NCI-H2171 (cell line): ENCODE data around the gene LY6G5C.

ENCODE experiments used
- DNase-seq: peaks from one replicate; lab custom pipeline; 2025; lab: John Stamatoyannopoulos, UW

Gene LY6G5C

DNA sequence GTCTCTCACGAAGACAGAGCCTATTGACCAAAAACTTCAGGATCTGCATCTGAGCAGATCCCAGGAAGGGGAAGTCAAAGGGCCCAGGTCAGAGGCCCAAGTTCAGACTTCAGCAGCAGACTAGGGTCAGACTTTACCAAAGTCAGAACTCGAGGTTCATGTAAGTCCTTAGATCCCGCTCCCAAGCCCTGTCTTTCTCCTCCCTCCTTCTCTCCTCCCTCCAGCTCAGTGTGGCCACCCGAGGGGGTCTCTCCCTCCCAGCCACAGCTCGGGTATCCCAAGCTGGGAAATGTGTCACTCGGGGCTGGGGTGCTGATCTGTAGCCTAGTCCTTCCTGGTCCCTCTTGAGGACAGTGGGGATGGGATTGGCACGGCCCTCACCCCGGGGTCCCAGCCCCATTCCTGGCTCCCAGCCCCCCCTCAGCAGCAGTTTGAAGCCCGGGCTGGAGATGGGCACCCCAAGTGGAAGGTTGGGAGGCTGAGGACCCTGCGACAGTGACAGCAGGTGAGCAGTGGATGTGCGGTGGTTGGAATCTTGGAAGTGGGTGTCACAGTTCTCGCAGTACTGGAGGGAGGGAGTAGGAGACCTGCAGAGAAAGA is 18.6 kb downstream of the LY6G5C start:
- DNase-seq, result no peak

GRCh38 chr6:31661262-31662123 is 19.4 kb downstream of the LY6G5C start:
- no peak for DNase-seq

DNA sequence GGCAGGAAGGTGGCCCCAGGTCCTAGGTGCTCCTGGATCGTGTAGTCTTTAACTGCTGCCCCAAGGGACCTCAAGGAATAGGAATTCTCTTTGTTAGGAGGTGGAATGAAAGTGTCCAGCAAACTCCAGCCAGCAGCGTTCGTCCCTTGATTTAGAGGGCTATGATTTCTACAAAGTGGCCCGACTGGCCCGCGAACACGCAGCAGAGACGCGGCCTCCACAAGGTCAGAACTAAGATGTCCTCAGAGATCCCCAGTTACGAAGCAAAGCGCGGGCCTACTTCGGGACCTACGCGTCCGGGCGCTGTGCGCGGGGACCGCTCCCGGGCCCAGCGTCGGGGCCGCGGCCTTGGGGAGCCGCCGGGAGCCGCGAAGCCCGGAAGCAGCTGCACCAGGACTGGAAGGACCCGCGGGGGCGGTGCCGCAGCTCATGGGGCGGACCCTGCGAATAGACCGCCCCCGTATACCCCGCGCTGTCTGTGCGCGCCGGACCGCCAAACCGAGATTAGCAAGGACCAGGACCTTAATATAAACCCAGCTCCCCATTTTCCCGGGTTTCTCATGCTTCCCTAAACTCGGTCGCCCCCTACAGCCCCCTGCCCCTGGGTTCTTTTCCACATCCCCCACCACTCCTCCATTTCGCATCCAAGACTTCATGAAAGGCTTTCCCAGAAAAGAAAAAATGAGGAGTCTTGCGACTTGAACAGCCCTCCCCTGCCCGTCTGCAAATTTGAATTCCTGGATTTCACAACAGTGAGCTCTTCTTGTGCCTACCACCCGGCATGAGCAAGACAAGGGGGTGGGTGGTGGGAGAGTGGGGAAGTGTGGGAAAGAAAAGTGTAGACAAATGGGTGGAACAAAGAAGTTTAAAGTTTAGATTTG is 20.2 kb downstream of the LY6G5C start, which contains the start of gene C6orf47:
Gene C6orf47, minus strand, starts transcription at position 398 of the 881 bp plus-strand sequence. CDS start 831 bp downstream, outside the sequence.
- peak; percentile 78 for DNase-seq

DNA sequence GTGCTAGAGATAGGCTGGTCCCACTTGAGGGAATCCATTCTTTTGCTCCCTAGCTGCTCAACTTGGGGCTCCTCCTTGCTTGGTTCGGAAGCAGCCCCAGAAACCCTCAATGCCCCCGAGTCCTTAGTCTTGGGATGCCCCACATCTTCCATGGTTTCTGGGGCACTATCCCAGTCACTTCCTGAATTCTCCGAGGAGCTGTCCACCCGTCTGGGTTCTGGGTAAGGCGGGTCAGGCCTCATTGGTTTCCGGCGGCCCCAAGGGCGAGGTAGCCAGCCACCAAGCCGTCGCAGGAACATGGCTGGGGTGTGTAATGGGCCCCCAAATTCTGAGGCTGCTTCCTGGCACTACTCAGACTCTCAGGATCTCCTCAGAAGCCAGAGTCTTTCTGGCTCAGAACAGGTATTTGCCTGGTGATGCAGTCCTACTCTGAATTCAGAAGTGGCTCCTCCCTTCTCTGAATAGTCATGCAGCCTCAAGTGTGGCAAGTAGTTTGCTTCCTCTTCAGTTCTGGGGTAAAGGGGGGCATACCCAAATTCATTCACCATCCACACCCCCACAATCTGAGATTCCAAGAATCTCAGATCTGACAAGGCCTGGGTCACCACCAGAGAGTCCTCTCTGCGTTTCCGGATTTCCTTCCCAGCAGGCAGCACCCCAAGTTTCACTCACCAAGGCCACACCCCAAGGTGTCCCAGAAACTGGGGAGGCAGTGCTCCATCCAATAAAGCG is 21.1 kb downstream of the LY6G5C start:
- DNase-seq, result no peak

DNA sequence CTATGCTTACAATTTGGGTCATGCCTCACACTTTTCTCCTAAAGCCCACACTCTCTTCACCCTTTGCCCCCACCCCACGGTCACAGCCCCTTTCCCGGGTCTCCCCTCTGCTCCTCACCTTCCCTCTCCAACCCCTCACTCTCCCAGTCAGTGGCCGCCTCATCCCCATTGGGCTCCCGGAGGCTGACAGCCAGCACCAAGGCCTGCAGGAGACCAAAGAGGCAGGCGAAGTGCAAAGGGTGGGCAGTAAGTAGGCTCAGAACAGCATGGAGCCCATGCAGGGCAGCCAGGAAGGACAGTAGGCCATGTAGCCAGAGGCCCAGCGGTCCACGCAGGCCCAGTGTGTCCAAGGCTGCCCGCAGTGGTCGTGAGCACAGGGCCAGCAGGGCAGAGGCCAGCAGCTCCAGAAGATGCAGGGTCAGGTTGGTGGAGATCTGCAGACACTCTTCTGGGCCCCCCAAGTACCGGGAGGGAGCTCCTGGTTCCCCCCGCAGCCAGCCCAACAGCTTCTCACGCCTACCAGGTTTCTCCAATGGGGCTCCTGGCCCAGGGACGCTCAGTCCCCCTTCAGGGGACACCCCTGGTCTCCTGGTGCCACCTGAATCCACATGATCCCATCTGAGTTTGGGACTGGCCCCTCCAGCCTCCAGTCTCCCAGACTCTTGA is 21.8 kb downstream of the LY6G5C start:
- no peak for DNase-seq

DNA sequence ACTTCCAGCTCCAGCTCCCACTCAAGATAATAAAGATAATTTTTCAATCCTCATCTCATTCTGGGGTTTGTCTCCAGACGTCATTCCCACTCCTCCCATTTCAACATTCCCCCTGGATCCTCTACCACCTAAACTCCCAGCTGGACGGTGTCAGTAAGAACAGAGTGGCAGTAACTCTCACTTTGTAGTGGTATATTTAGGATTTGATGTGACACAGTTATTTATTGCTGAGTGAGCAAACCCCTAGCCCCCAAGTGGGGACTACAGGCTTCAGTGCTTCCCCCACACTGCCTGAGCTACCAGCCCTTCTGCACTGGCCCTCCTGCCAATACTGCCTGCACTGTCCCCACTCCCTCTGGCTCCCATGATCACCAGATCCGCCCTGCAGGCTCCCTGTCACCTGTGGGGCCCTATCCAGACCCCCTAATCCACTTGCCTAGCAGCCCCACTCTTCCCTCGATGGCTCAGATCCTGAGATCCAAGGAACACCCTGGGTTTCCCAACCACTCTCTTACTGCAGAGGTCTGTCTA is 22.6 kb downstream of the LY6G5C start:
- no peak for DNase-seq

DNA sequence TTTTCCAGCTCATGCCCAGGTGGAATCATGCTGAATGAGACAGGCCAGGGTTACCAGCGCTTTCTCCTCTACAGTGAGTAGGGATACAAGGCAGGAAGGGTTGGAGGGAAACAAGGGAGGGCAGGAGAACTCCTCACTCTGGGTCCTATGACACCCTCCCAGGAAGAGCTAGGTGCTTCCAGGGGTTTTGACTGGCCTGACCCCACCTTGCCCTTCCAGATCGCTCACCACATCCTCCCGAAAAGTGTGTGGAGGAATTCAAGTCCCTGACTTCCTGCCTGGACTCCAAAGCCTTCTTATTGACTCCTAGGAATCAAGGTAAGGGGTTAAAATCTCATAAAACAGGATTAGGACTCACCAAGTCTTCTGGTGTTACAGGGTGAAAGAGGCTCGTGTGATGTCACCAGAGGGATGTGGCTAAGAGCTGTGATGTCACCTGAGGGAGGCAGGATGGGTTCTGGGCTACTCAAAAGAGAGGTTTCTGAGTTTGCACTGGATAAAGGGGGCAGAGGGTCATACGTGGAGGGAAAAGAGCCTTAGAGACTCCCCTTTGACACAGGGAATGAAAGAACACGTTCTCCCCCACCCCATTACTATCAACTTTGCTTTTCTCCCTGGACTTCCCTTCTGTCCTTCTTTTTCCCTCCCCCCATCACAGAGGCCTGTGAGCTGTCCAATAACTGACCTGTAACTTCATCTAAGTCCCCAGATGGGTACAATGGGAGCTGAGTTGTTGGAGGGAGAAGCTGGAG is 23.3 kb downstream of the LY6G5C start:
- no peak for DNase-seq

DNA sequence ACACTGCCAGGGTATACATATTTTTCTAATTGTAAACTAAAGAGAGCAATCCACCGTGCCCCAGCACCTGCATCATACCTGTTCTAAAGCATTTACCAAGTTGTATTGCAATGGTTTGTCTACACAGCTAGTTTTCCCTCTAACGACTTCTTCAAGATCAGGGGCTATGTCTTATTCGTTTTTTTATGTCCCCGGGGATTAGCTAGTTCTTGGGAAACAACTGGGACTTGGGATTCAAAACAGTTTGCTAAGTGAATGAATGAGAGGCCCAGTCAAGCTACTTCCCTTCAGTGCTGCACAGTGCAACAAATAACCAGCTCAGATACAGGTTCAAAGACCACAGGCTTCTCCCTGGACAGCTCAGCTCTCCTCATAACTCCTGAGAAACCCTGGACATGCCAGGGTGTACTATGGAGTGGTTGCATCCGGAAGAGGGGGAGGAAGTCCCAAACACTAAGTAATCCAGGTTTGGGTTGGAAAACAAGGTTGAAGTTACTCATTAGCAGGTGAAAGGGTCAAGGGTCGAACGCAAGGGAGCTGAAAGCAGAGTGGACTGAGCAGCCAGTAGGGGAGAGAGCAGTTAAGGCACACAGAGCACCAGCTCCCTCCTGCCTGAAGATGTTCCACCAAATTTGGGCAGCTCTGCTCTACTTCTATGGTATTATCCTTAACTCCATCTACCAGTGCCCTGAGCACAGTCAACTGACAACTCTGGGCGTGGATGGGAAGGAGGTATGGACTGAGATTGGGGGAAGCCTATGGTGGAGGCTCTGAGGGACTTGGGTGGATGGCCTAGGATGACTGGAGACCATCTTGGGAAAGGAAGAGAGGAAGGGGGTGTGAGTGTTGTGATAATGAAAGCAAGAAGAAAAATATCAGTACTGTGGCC is 25.3 kb downstream of the LY6G5C start, which contains the start of gene APOM:
Gene APOM, plus strand, starts transcription at position 546 of the 889 bp plus-strand sequence. Its CDS starts 73 bp downstream, at position 619.
- no peak for DNase-seq

DNA sequence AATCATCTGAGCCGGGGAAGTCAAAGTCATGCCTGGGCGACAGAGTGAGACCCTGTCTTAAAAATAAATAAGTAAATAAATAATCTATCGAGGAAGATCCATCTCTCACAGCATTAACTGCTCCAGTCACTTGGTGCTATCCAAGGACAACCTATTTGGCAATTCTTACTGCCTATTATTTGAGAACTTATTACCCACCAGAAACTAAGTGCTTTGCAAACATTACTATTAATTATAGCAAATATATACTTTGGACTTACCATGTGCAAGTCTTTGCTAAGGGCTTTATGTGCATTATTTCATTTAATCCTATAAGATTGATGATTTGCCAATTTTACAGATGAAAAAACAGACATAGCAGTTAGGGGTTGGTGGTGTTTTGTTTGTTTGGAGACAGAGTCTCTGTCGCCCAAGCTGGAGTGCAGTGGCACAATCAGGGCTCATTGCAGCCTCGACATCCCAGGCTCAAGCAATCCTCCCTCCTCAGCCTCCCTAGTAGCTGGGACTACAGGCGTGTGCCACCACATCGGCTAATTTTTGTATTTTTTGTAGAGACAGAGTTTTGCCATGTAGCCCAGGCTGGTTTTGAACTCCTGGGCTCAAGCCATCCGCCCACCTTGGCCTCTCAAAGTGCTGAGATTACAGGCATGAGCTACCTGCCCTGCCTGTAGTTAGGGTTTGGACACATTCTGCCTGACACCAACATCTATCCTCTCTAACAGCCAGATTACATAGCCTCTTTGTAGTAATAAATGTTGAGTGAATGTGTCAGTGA is 26.1 kb downstream of the LY6G5C start:
- no peak for DNase-seq

- DNase-seq, result peak; percentile 95
Measured at GRCh38 chr6:31652925-31653724, 27.7 kb downstream of the LY6G5C start.

- DNase-seq, result peak; percentile 61
Measured at GRCh38 chr6:31651602-31652191, 29.2 kb downstream of the LY6G5C start.

DNA sequence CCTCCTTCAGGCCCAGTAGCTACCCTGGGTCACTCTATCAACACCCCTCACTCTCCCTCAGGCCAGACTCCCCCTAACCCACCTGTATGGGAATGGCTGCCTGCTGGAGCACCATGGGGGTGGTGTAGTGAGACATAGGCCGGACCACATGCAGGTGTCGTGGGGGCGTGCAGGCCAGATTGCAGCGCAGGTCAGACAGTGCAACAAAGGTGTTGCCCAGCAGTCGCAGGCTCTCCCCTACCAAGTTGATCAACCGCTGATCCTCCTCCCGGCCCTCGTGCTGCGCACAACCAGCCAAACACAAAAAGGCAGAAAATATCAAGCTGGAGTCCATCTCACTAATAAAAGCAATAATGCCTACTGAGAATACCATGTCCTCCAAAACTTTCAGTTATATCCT is 35.5 kb downstream of the LY6G5C start:
- no peak for DNase-seq

DNA sequence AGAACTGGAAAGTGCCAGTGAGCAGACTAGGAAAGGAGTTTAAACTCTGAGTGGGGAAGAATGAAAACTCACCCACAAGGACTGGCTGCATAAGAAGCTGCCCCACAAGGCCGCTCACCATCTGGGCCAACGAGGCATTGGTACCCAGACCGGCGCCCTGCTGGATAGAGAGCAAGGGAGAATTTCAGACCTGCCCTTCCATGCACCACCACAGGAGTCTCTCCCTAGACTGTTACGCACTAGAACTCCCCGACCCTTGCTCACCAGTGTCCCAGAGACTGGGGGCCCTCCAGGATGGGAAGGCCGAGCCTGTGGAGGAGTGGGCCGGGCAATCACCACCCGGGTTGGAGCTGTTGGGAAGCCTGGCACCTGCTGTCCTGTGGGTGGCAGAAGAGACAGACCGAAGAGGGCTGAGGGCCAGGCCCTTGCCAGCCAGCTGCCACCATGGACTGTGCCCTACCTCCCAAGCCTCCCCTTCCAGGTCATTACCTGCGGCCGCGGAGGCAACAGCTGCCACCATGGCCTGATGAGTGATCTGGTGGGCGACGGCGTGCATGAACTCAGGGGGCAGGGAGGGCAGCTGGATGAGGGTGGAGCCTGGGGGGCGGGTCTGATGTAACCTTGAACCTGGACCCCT is 36.9 kb downstream of the LY6G5C start:
- no peak for DNase-seq

GRCh38 chr6:31642798-31643570 is 37.9 kb downstream of the LY6G5C start:
- no peak for DNase-seq

DNA sequence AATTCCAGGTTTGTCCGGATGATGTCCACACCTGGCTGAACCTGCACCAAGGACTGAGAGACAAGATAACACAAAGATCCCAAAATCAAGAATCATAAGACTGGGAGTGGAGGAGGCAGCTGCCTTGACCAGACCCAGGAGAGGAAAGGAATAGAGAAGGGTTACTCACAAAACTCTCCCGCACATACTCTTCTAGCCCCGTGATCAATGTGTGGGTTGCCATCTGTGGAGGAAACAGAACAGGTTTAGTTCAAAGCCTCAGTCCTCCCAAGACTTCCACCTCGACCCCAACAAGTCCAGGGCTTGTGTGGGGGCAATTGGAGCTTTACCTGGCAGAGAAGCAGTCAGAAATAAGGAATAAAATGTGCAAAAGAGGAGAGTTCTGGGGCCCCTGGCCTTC is 39.5 kb downstream of the LY6G5C start:
- no peak for DNase-seq

- DNase-seq, result no peak
Measured at GRCh38 chr6:31640612-31641011, 40.3 kb downstream of the LY6G5C start.
